HEK293 (cell line): ENCODE measurements around the gene FGF3.
A peak's percentile ranks its signal among the peaks of the same experiment; 100 is the strongest.

Experiments used
- CTCF ChIA-PET: fragments of 350-600 bp; formaldehyde crosslinking; extraction: SDS; loops from one replicate; lab custom pipeline; 2021; ENCODE audit warnings: antibody characterized with exemption; lab: Yijun Ruan, JAX
- POLR2A ChIA-PET: fragments of 300-600 bp; formaldehyde crosslinking; extraction: SDS; loops from one replicate; lab custom pipeline; 2020; ENCODE audit warnings: antibody characterized with exemption, inconsistent platforms; lab: Yijun Ruan, JAX
- H3K27ac ChIP-seq: fragments of 200-500 bp; sonication (Bioruptor generic); 2 replicates; pipeline ENCODE4 v1.5.1; 2014; ENCODE audit warnings: low read depth, low read length, control low read depth, inconsistent platforms; ENCODE audit errors: extremely low read depth
- H3K36me3 ChIP-seq, 2 experiments: fragments of 200-500 bp in 1 of 2; sonication (Bioruptor generic) in 1 of 2; 1 replicate in 1 of 2; 2 replicates in 1 of 2; pipeline ENCODE4 v1.5.1; 2014 to 2017; ENCODE audit warnings: inconsistent platforms in 2 of 2, low read length in 2 of 2; ENCODE audit not compliant: control insufficient read depth in 2 of 2, insufficient read depth in 1 of 2
- H3K4me1 ChIP-seq: fragments of 200-500 bp; sonication (Bioruptor generic); 2 replicates; pipeline ENCODE4 v1.5.1; 2014; ENCODE audit warnings: mild to moderate bottlenecking, low read length, inconsistent platforms; ENCODE audit not compliant: control insufficient read depth, insufficient read depth
- H3K4me3 ChIP-seq: 2 replicates; pipeline ENCODE4 v1.5.1; 2011; ENCODE audit warnings: low read depth, mild to moderate bottlenecking, control low read depth, low read length, moderate library complexity
- H3K9me3 ChIP-seq: fragments of 200-500 bp; sonication (Bioruptor generic); 2 replicates; pipeline ENCODE4 v1.5.1; 2014; ENCODE audit warnings: low read depth, low read length, inconsistent platforms; ENCODE audit not compliant: control insufficient read depth, insufficient read depth
- KLF1 ChIP-seq: fragments of 450-650 bp; formaldehyde crosslinking; IDR thresholded peaks from 2 replicates; pipeline ENCODE4 v1.5.1; 2016; ENCODE audit warnings: missing biosample characterization, missing genetic modification characterization
- KLF17 ChIP-seq: fragments of 450-650 bp; formaldehyde crosslinking; IDR thresholded peaks from 2 replicates; pipeline ENCODE4 v1.5.1; 2016; ENCODE audit warnings: missing biosample characterization, missing genetic modification characterization
- OSR2 ChIP-seq: fragments of 450-650 bp; formaldehyde crosslinking; IDR thresholded peaks from 2 replicates; pipeline ENCODE4 v1.5.1; 2016; ENCODE audit warnings: missing biosample characterization, missing genetic modification characterization
- SP3 ChIP-seq: fragments of 450-650 bp; formaldehyde crosslinking; IDR thresholded peaks from 2 replicates; pipeline ENCODE4 v1.5.1; 2016; ENCODE audit warnings: missing biosample characterization, missing genetic modification characterization
- ZBTB10 ChIP-seq: fragments of 450-650 bp; formaldehyde crosslinking; IDR thresholded peaks from 2 replicates; pipeline ENCODE4 v1.5.1; 2016; ENCODE audit warnings: missing biosample characterization, missing genetic modification characterization
- ZBTB48 ChIP-seq: fragments of 450-650 bp; formaldehyde crosslinking; IDR thresholded peaks from 2 replicates; pipeline ENCODE4 v1.5.1; 2016; ENCODE audit warnings: missing biosample characterization, missing genetic modification characterization
- ZBTB8A ChIP-seq: fragments of 450-650 bp; formaldehyde crosslinking; IDR thresholded peaks from 2 replicates; pipeline ENCODE4 v1.5.1; 2016; ENCODE audit warnings: missing biosample characterization, missing genetic modification characterization
- ZFP69B ChIP-seq: fragments of 450-650 bp; formaldehyde crosslinking; IDR thresholded peaks from 2 replicates; pipeline ENCODE4 v1.5.1; 2016; ENCODE audit warnings: missing biosample characterization, missing genetic modification characterization
- ZNF10 ChIP-seq: fragments of 450-650 bp; formaldehyde crosslinking; IDR thresholded peaks from 2 replicates; pipeline ENCODE4 v1.5.1; 2017; ENCODE audit warnings: missing biosample characterization, missing genetic modification characterization
- ZNF112 ChIP-seq: fragments of 450-650 bp; formaldehyde crosslinking; IDR thresholded peaks from 2 replicates; pipeline ENCODE4 v1.5.0; 2017; ENCODE audit warnings: missing biosample characterization, missing genetic modification characterization
- ZNF133 ChIP-seq: fragments of 450-650 bp; formaldehyde crosslinking; IDR thresholded peaks from 2 replicates; pipeline ENCODE4 v1.5.1; 2016; ENCODE audit warnings: missing biosample characterization, missing genetic modification characterization
- ZNF211 ChIP-seq: fragments of 450-650 bp; formaldehyde crosslinking; IDR thresholded peaks from 2 replicates; pipeline ENCODE4 v1.5.1; 2016; ENCODE audit warnings: low read depth, missing biosample characterization, missing genetic modification characterization
- ZNF292 ChIP-seq: fragments of 450-650 bp; formaldehyde crosslinking; IDR thresholded peaks from 2 replicates; pipeline ENCODE4 v1.5.1; 2016; ENCODE audit warnings: low read depth, missing biosample characterization, missing genetic modification characterization, borderline replicate concordance
- ZNF302 ChIP-seq: fragments of 450-650 bp; formaldehyde crosslinking; IDR thresholded peaks from 2 replicates; pipeline ENCODE4 v1.5.1; 2016; ENCODE audit warnings: missing biosample characterization, missing genetic modification characterization, low read depth
- ZNF350 ChIP-seq: fragments of 450-650 bp; formaldehyde crosslinking; IDR thresholded peaks from 2 replicates; pipeline ENCODE4 v1.5.0; 2017; ENCODE audit warnings: missing biosample characterization, mild to moderate bottlenecking, missing genetic modification characterization
- ZNF37A ChIP-seq: fragments of 450-650 bp; IDR thresholded peaks from 2 replicates; pipeline ENCODE4 v1.5.1; 2018; ENCODE audit warnings: missing biosample characterization, missing genetic modification characterization
- ZNF510 ChIP-seq: fragments of 450-650 bp; formaldehyde crosslinking; IDR thresholded peaks from 2 replicates; pipeline ENCODE4 v1.5.1; 2018; ENCODE audit warnings: mild to moderate bottlenecking, missing genetic modification characterization, missing biosample characterization; ENCODE audit not compliant: insufficient replicate concordance
- ZNF513 ChIP-seq: fragments of 450-650 bp; IDR thresholded peaks from 2 replicates; pipeline ENCODE4 v1.5.1; 2018; ENCODE audit warnings: missing biosample characterization, missing genetic modification characterization
- ZNF558 ChIP-seq: fragments of 450-650 bp; formaldehyde crosslinking; IDR thresholded peaks from 2 replicates; pipeline ENCODE4 v1.5.1; 2016; ENCODE audit warnings: missing biosample characterization, missing genetic modification characterization
- ZNF623 ChIP-seq: fragments of 450-650 bp; formaldehyde crosslinking; IDR thresholded peaks from 2 replicates; pipeline ENCODE4 v1.5.1; 2016; ENCODE audit warnings: missing biosample characterization, missing genetic modification characterization
- ZNF624 ChIP-seq: fragments of 450-650 bp; formaldehyde crosslinking; IDR thresholded peaks from 2 replicates; pipeline ENCODE4 v1.5.1; 2017; ENCODE audit warnings: missing biosample characterization, missing genetic modification characterization
- ZNF670 ChIP-seq: fragments of 450-650 bp; formaldehyde crosslinking; IDR thresholded peaks from 2 replicates; pipeline ENCODE4 v1.5.1; 2016; ENCODE audit warnings: missing biosample characterization, missing genetic modification characterization, low read depth
- ZSCAN16 ChIP-seq: fragments of 450-650 bp; formaldehyde crosslinking; IDR thresholded peaks from 2 replicates; pipeline ENCODE4 v1.5.1; 2016; ENCODE audit warnings: missing biosample characterization, missing genetic modification characterization
- TF ChIP-seq, protein P1 (sequence below): fragments of 450-650 bp; formaldehyde crosslinking; optimal IDR thresholded peaks from 2 replicates; pipeline ENCODE3; 2016; ENCODE audit warnings: missing biosample characterization, mild to moderate bottlenecking, missing genetic modification characterization

Gene FGF3

DNA sequence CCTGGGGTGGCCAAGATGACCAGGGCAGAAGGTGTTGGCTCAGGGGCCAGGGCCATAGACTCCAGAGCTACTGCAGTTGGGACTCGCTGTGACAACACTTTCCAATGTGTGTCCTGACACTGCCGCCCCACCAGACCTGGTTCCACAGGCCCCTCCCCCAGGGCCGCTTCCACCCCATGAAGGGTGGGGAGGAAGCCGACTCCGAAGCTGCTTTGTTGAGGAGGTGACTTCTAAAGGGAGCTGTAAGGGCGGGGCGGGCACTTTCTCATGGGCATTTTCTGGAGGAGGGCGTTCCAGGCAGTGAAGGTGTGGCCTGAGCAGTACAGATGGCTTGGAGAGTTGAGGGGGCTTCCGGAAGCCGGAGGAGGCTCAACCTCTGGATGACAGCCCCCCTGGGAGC, 6.3 kb downstream of the FGF3 start:
- H3K4me3 ChIP-seq: no peak overlapping the region
- no peaks in the 10 kb centered on the region for H3K9me3 ChIP-seq
- TF ChIP-seq SP3 (tag by site-specific recombination) (no peak), ZNF510 (tag by site-specific recombination) (no peak), KLF1 (0 out of 2 replicates have a peak, but pooled peaks have one; percentile 11), OSR2 (tag by site-specific recombination) (no peak), ZNF112 (tag by site-specific recombination) (no peak), ZNF670 (tag by site-specific recombination) (no peak), ZNF10 (no peak), ZNF513 (tag by site-specific recombination) (no peak)
- TF ChIP-seq, protein P1, sequence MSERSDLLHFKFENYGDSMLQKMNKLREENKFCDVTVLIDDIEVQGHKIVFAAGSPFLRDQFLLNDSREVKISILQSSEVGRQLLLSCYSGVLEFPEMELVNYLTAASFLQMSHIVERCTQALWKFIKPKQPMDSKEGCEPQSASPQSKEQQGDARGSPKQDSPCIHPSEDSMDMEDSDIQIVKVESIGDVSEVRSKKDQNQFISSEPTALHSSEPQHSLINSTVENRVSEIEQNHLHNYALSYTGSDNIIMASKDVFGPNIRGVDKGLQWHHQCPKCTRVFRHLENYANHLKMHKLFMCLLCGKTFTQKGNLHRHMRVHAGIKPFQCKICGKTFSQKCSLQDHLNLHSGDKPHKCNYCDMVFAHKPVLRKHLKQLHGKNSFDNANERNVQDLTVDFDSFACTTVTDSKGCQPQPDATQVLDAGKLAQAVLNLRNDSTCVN (tag by site-specific recombination): no peak
- H3K27ac ChIP-seq: no peak overlapping the region
- no peaks in the 10 kb centered on the region; the same call in 1 of the 2 replicates for H3K4me1 ChIP-seq
- ChIA-PET CTCF (no interaction called here), POLR2A (no interaction called here)
- H3K36me3 ChIP-seq: no peaks in the 10 kb centered on the region

DNA sequence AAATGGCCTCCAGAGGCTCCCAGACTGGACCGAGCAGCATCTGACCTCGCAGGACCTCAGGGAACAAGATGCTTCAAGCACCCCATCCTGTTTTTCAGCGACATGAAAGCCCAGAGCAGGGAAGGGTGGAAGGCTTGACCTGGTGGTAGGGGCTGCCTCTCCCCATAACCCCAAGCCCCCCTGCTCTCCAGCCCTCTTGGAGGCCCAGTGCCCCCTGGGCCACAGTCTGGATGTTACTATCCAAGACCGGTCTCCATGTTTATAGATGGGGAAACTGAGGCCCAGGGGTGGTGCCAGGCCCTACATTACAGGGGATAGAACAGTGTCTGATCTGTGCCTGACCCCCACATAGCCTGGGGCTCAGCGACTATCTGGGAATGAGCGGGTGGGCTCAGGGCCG, 7.0 kb downstream of the FGF3 start:
- Histone ChIP-seq H3K36me3 (no peaks in the 10 kb centered on the region), H3K27ac (no peak overlapping the region), H3K4me3 (no peak overlapping the region), H3K4me1 (no peaks in the 10 kb centered on the region; the same call in 1 of the 2 replicates), H3K9me3 (no peaks in the 10 kb centered on the region)
- ChIA-PET CTCF (interaction anchor here (0.9 kb wide), 1 partner anchor 11 kb away, joined by 4 read pairs; no protein-coding TSS in a partner anchor), POLR2A (no interaction called here)
- TF ChIP-seq ZBTB8A (tag by site-specific recombination): no peak
- no peak for TF ChIP-seq ZNF350 (tag by site-specific recombination)
- no peak for TF ChIP-seq ZNF37A (tag by site-specific recombination)
- no peak for TF ChIP-seq ZNF292 (tag by site-specific recombination)
- TF ChIP-seq ZSCAN16: no peak
- no peak for TF ChIP-seq KLF17 (tag by site-specific recombination)
- TF ChIP-seq ZFP69B: no peak

GRCh38 chr11:69811431-69811830, 7.8 kb downstream of the FGF3 start:
- ChIA-PET POLR2A (interaction anchor here (0.5 kb wide), 1 partner anchor 76 kb away, joined by 4 read pairs; no protein-coding TSS in a partner anchor), CTCF (interaction anchor here (0.9 kb wide), 1 partner anchor 10 kb away, joined by 4 read pairs; no protein-coding TSS in a partner anchor)
- H3K9me3 ChIP-seq: no peaks in the 10 kb centered on the region
- no peak overlapping the region for H3K27ac ChIP-seq
- H3K4me3 ChIP-seq: no peak overlapping the region
- no peaks in the 10 kb centered on the region for H3K4me1 ChIP-seq
- no peak for TF ChIP-seq ZBTB10
- TF ChIP-seq ZNF133: no peak
- no peak for TF ChIP-seq ZNF624 (tag by site-specific recombination)
- TF ChIP-seq ZNF302: no peak
- no peak for TF ChIP-seq ZNF211 (tag by site-specific recombination)
- TF ChIP-seq ZNF558 (tag by site-specific recombination): no peak
- TF ChIP-seq ZNF623 (tag by site-specific recombination): no peak
- TF ChIP-seq ZBTB48 (tag by site-specific recombination): no peak
- no peaks in the 10 kb centered on the region for H3K36me3 ChIP-seq
